Mononuclear cell (primary cell): ENCODE measurements around the gene PIGU. TPM values are rescaled to one million over a fixed set of nuclear protein-coding genes. Genes with fewer than 3 reads are reported as not detected.

Source experiments
- H3K27me3 ChIP-seq: 2 replicates; pipeline ENCODE4 v1.6.0; 2011; ENCODE audit warnings: low read length, control low read depth; ENCODE audit not compliant: insufficient read depth
- H3K4me1 ChIP-seq: 2 replicates; pipeline ENCODE4 v1.5.1; 2011; ENCODE audit warnings: mild to moderate bottlenecking, low read length, control low read depth; ENCODE audit not compliant: insufficient read depth
- H3K4me3 ChIP-seq: 2 replicates; pipeline ENCODE4 v1.5.1; 2011; ENCODE audit warnings: mild to moderate bottlenecking, low read length, moderate library complexity
- H3K9me3 ChIP-seq: 2 replicates; pipeline ENCODE4 v1.5.1; 2011; ENCODE audit warnings: low read depth, mild to moderate bottlenecking, control low read depth, low read length
- total RNA-seq: library from RNA; depleted of rRNA; stranded (reverse); fragments of >200 nt; gene quantifications from one replicate; pipeline ENCODE4 v1.2.3, GENCODE V29; 2012

PIGU gene
- total RNA-seq, 1 donor, result 4.3 TPM

DNA sequence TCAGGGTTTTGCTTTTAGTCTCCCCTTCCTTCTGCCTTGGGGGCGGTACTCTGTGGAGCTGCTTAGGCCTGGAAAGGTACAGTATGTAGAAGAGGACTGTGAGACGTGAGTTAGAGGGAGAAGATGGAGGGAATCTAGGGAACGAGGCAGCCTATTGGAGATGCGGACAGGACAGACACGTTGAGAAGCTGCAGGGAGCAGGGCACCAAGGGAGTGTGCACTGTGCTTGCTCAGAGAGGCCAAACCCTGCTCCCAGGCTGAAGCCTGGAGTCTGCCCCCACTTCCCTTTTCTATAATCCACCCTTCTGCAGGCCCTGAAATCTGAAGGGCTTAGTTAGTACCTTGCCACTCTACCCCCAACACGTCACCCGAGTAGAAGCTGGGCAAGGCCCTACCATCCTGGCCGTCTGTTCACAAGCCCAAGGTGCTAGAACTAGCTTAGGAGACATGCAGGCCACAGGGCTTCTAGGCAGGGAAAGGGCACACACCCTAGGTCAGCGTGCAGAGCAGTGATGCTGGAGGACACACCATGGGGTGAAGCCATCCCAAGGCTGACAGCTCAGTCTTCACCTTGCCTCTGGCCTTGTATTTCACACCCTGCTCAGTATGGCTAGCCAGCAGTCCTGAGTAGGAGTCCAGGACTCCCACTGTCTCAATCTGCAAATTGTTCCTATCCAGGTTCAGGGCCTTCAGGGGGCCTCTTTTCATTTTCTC lies 34.1 kb upstream of the PIGU start:
- H3K27me3 ChIP-seq, result no peaks in the 10 kb centered on the region
- H3K4me1 ChIP-seq, result peaks cover 27% of the 10 kb centered on the region
- no peak overlapping the region for H3K4me3 ChIP-seq
- H3K9me3 ChIP-seq, result no peaks in the 10 kb centered on the region

GRCh38 chr20:34710568-34710839 lies 33.6 kb upstream of the PIGU start:
- peaks cover 31% of the 10 kb centered on the region for H3K4me1 ChIP-seq
- H3K9me3 ChIP-seq, result no peaks in the 10 kb centered on the region
- no peaks in the 10 kb centered on the region for H3K27me3 ChIP-seq
- no peak overlapping the region for H3K4me3 ChIP-seq

GRCh38 chr20:34709831-34710567 lies 33.1 kb upstream of the PIGU start:
- H3K4me3 ChIP-seq, result peak overlapping the region; percentile 68
- H3K4me1 ChIP-seq, result peaks cover 36% of the 10 kb centered on the region
- no peaks in the 10 kb centered on the region for H3K27me3 ChIP-seq
- H3K9me3 ChIP-seq, result no peaks in the 10 kb centered on the region

DNA sequence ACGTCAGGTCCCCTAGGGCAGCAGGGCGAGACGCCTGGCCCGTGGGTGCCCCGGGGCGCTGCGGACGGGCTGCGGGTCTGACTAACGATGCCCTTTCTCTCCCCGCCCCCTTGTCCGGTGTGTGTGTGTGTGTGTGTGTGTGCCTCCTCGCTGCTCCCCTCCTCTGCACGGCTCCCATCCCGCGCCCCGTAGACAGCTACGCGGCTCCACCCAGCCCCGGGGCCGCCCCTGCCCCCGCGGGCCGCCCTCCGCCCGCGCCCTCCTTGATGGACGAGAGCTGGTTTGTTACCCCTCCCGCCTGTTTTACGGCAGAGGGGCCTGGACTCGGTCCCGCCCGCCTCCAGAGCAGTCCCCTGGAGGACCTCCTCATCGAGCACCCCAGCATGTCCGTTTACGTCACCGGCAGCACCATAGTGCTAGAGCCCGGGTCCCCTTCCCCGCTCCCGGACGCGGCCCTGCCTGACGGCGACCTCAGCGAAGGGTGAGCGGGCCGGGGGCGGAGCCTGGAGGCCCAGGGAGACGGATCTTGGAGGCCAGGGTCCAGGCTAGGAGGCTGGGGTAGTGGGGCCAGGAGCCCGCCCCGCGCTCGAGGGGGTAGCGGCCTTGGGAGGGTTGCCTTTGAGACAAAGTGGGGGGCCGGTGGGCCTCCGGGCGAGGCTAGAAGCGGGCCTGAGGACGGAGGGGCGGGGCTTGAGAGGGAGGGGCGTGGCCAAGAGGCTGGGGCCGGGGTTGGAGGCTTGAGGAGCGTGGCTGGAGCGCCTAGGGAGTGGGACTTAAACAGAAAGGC lies 32.3 kb upstream of the PIGU start:
- Histone ChIP-seq H3K9me3 (no peaks in the 10 kb centered on the region), H3K4me3 (peak overlapping the region; percentile 68), H3K4me1 (peaks cover 41% of the 10 kb centered on the region), H3K27me3 (no peaks in the 10 kb centered on the region)

- H3K9me3 ChIP-seq, result no peaks in the 10 kb centered on the region
Observed at GRCh38 chr20:34708621-34709043, 31.7 kb upstream of the PIGU start.

DNA sequence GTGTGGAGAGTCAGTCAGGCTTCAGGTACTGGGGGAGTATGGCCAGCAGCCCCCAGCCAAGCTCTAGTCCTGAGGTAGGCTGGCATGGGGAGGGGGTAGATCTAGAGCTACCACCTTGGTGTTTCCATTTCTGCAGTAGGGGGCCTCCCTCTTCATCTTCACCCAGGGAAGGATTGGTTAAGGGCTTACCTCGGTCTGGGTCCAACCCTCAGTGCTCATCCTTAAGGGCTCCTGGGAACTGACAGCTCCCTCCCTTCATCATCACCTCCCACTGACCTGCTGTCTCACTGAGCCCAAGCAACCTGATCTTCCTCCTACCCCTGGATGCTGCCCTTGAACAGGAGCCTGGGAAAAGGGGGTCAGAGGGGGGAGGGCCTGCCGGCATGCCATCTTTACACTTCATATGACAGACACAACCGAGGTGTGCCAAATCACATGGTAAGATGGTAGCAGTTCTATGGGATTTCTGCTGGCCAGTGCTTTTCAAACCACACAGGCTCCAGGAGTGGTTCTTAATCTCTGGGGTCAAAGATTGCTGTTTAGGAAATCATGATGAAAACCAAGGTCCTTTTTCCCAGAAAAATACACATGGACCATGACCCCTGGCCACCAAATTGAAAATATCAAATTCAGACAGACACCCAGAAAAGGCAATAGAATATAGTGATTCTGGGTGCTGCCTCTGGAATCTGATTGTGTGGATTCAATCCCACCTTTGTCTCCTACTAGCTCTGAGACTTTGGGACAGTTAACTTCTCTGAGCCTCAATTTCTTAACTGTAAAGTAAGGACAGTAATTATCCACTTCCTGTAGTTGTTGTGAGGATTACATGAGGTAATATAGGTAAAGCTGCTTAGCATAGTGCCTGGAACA lies 30.3 kb upstream of the PIGU start:
- no peaks in the 10 kb centered on the region for H3K27me3 ChIP-seq
- H3K4me1 ChIP-seq, result peaks cover 50% of the 10 kb centered on the region
- no peak overlapping the region for H3K4me3 ChIP-seq
- no peaks in the 10 kb centered on the region for H3K9me3 ChIP-seq

More at GRCh38 chr20:34708621-34709043, 31.7 kb upstream of the PIGU start:
- Histone ChIP-seq H3K27me3 (no peaks in the 10 kb centered on the region), H3K4me3 (peak overlapping the region; percentile 68), H3K4me1 (peaks cover 43% of the 10 kb centered on the region)

GRCh38 chr20:34706302-34706875 lies 29.5 kb upstream of the PIGU start:
- no peaks in the 10 kb centered on the region for H3K9me3 ChIP-seq
- H3K4me1 ChIP-seq, result peaks cover 50% of the 10 kb centered on the region
- no peak overlapping the region for H3K4me3 ChIP-seq
- H3K27me3 ChIP-seq, result no peaks in the 10 kb centered on the region

DNA sequence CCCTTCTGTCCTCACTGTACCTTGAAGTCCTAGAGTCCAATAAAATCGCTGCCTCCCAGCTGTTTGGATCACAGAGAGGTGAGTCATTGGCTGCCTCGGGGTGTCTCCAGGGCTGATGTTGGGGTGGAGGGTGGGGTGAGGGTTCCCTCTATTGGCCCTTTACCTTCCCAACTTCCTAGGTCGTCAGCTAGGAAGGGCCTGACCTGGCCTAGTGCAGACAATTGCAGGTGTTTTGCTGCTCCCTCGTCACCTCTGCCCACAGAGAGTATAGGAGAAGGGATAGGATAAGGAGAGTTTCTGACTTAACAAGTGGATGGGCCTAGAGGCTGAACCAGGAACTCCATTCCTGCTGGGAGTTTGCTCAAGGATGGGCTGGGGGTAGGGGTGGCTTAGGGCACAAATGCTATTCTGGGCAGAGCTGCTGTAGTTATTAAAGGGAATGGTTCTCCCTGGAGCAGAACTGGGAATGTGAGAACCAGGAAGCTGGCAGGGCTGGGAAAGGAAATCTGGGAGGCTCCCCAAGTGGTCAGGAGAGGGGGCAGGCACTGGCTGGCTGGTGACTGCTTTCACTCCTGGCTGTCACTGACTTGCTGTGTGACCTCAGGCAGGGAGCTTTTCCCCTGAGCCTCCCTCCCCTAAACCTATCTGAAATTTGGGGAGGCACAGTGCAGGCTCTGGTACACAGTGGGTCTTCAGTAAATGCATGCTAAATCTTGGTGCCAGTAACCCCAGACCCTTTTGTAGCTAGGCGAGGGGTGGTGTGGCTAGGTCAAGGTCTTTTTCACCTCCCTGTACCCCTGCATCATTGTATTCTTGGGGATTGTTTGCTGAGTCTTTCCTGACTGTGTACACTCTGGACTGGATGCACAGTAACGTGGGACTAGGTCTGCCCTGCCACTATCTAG lies 28.8 kb upstream of the PIGU start:
- Histone ChIP-seq H3K9me3 (no peaks in the 10 kb centered on the region), H3K4me3 (no peak overlapping the region), H3K27me3 (no peaks in the 10 kb centered on the region), H3K4me1 (peaks cover 48% of the 10 kb centered on the region)

DNA sequence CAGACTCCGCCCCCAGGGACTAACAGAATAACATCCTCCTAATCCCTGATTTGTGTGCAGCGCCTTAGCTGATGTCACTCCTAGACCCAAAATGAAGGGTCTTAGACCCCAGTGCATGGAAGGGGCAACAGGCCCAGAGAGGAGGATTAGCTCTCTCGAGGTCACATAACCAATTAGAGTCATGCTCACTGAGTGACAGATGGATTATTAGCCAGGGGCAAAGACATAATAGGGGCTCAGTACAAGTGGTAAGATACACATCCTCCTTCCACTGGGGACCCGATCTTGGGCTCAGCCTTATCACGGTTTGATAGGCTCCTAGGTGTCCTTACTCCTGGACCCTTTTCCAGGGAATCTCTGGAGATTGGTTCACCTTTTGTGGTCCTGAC lies 28.1 kb upstream of the PIGU start:
- H3K27me3 ChIP-seq, result no peaks in the 10 kb centered on the region
- H3K4me1 ChIP-seq, result peaks cover 42% of the 10 kb centered on the region
- H3K9me3 ChIP-seq, result no peaks in the 10 kb centered on the region
- H3K4me3 ChIP-seq, result peak overlapping the region; percentile 63

- Histone ChIP-seq H3K27me3 (no peaks in the 10 kb centered on the region), H3K4me1 (peaks cover 41% of the 10 kb centered on the region), H3K9me3 (no peaks in the 10 kb centered on the region), H3K4me3 (peak within 1 kb of the TSS; percentile 63)
Observed at GRCh38 chr20:34704177-34705007, 27.5 kb upstream of the PIGU start, which contains the start of gene TP53INP2. TSS of gene TP53INP2 (plus strand) at chr20:34704344. CDS start at chr20:34708740, 4,396 bp downstream.

DNA sequence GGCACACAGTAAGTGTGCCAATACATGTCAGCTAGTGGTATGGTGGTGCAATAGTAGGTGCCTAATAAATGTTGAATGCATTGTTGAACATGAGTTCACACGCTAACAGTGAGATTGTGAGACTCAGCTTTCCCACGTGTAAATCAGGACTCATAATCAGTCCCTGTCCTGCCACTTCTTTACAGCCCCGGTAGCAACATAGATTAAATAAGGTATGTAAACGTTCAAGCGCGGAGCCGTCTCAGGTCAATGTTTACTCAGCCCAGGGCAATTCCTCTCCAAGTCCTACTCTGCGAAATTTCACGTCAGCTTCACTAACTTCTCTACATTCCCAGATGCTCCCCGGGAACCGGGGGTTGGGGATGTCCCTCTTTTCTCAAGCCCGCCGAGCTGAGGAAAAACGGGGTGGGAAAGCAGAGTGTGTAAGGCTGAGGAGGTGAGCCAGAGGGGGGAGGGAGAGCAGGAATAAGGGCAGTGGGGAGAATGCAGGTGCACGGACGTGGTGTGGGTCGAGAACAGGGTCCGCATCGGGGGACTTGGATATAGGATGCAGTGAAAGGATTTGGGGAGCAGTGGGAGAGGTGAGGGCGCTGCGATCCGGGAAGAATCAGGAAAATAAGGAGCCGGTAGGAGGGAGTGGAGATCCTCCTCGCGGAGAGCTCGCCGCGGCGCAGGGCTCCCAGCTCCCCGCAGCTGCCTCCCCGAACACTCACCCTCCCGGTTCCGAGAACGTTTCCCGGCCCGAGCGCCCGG lies 26.7 kb upstream of the PIGU start:
- no peaks in the 10 kb centered on the region for H3K27me3 ChIP-seq
- no peaks in the 10 kb centered on the region for H3K9me3 ChIP-seq
- H3K4me1 ChIP-seq, result peaks cover 38% of the 10 kb centered on the region
- peak overlapping the region; percentile 63 for H3K4me3 ChIP-seq

DNA sequence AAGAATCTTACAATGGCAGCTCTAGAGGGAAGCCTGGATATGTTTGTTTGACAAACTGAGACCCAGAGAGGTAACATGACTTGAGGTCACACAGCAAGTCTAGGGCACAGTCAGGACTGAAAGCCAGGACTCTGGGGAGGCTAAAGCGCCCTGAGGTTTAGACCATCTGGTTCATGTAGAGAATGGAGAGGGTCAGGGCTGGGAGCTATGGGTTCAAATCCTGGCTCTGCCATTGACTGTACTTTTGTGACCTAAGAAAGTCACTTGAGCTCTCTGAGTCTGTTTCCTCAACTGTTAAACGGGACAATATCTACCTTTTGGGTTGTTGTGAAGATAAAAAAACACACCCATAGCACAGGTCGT lies 26.1 kb upstream of the PIGU start:
- Histone ChIP-seq H3K4me3 (no peak overlapping the region), H3K9me3 (no peaks in the 10 kb centered on the region), H3K27me3 (no peaks in the 10 kb centered on the region), H3K4me1 (peaks cover 35% of the 10 kb centered on the region)
